Spleen (tissue), 11 donors: ENCODE measurements around the gene PON3. TPM values are rescaled to one million over a fixed set of nuclear protein-coding genes. Genes with fewer than 3 reads are reported as not detected.

Source experiments
- DNase-seq: peaks from one replicate; pipeline ENCODE4 v3.0.0-alpha.2; 2020
- H3K27ac ChIP-seq, 8 donors: fragments of 200-600 bp; sonication (generic) in 7 of 8; 1 replicate in 4 of 8; 2 replicates in 4 of 8; pipeline versions ENCODE4 v1.5.0 to v1.8.0; 2016 to 2021; ENCODE audit warnings: inconsistent platforms in 4 of 8, mild to moderate bottlenecking in 4 of 8, moderate library complexity in 1 of 8
- H3K27me3 ChIP-seq, 7 donors: fragments of 200-600 bp; sonication (generic) in 6 of 7; replicated peaks in 1 of 7; 1 replicate in 4 of 7; 2 replicates in 3 of 7; pipeline versions ENCODE4 v1.5.0 to v1.8.0; 2016 to 2021; ENCODE audit warnings: inconsistent platforms in 3 of 7, mild to moderate bottlenecking in 1 of 7
- H3K36me3 ChIP-seq, 6 donors: fragments of 200-600 bp; sonication (generic) in 5 of 6; 1 replicate in 4 of 6; 2 replicates in 2 of 6; pipeline versions ENCODE4 v1.5.0 to v1.8.0; 2016 to 2021; ENCODE audit warnings: inconsistent platforms in 2 of 6
- H3K4me1 ChIP-seq, 6 donors: fragments of 200-600 bp; sonication (generic) in 5 of 6; 1 replicate in 3 of 6; 2 replicates in 3 of 6; pipeline versions ENCODE4 v1.5.0 to v1.8.0; 2016 to 2021; ENCODE audit warnings: inconsistent platforms in 3 of 6
- H3K4me3 ChIP-seq, 8 donors: fragments of 200-600 bp; sonication (generic) in 7 of 8; 1 replicate in 4 of 8; 2 replicates in 4 of 8; pipeline versions ENCODE4 v1.5.0 to v1.8.0; 2016 to 2021; ENCODE audit warnings: inconsistent platforms in 4 of 8, mild to moderate bottlenecking in 4 of 8, moderate library complexity in 2 of 8
- H3K9me3 ChIP-seq, 8 donors: fragments of 200-600 bp; sonication (generic) in 7 of 8; 1 replicate in 4 of 8; 2 replicates in 4 of 8; pipeline versions ENCODE4 v1.5.0 to v1.8.0; 2016 to 2021; ENCODE audit warnings: inconsistent platforms in 4 of 8
- CTCF ChIP-seq, 11 experiments: fragments of 200-600 bp in 7 of 11; fragments of 450-650 bp in 4 of 11; sonication (generic) in 4 of 11; IDR thresholded peaks in 8 of 11; conservative IDR thresholded peaks in 3 of 11; 1 replicate in 7 of 11; 2 replicates in 4 of 11; pipeline versions ENCODE4 v1.4.0 to v1.8.0; 2016 to 2021; ENCODE audit warnings: antibody characterized with exemption in 11 of 11, inconsistent platforms in 4 of 11, mild to moderate bottlenecking in 1 of 11
- POLR2A ChIP-seq, 3 donors: fragments of 450-650 bp; IDR thresholded peaks; one replicate each; pipeline ENCODE4 v1.5.1; 2017; ENCODE audit warnings: antibody characterized with exemption in 3 of 3, mild to moderate bottlenecking in 1 of 3
- POLR2AphosphoS5 ChIP-seq, 3 donors: sonication (generic); formaldehyde crosslinking; IDR thresholded peaks; one replicate each; pipeline ENCODE4 v1.5.1; 2017; ENCODE audit warnings: antibody characterized with exemption in 3 of 3
- WGBS, 5 donors: extraction: QIAGEN DNeasy Blood & Tissue Kit in 3 of 5; methylation state at CpG; one replicate each; pipeline versions ENCODE4 v1.1.5 to v1.1.7; 2013 to 2018; 5-methylcytosine and 5-hydroxymethylcytosine counted together
- intact Hi-C: fragments of 100-400 bp; cut with DNase I; formaldehyde crosslinking; loops from one replicate; pipeline ENCODE4 v1.15.0; 2023; ENCODE audit warnings: low total_unique reads
- polyA plus RNA-seq, 3 donors: library from polyadenylated mRNA; stranded (reverse); fragments of 200-250 nt; gene quantifications; one replicate each; pipeline ENCODE4 v1.2.1, GENCODE V29; 2013
- total RNA-seq, 7 donors: library from RNA; depleted of rRNA in 3 of 7; stranded (reverse); fragments of >200 nt in 3 of 7; fragmentation: NEBNext Ultra II Directional in 4 of 7; extraction: Animal tissue kit (Norgen Biotek cat#: 25700) in 4 of 7; gene quantifications; one replicate each; pipeline versions ENCODE4 v1.1.0 to v1.2.1, GENCODE V29; 2016 to 2021
- donor health status: healthy with polysubstance abuse.
- donor health status: DM: no; HTN: no; CAD: no; lungs with moderate emphysema.
- donor health status: DM: no; HTN: no; CAD: no.
- donor health status: Bipolar disorder and iron deficiency.
- donor health status: healthy.
- donor health status: DM: no; HTN: no; CAD: no.
- donor health status: DM: yes; HTN: yes; CAD: no.

The PON3 gene
- total and polyA plus RNA-seq, 10 donors: 0.20 to 2.1 (median 0.61) TPM; not detected in 2

- TF ChIP-seq POLR2A (IDR thresholded peaks at IDR 0.05) (no peak), POLR2AphosphoS5 (IDR thresholded peaks at IDR 0.05) (no peak), CTCF (IDR thresholded peaks at IDR 0.05 in 8 of 11, conservative IDR thresholded peaks at IDR 0.05 in 3 of 11) (no peak)
Measured at GRCh38 chr7:95430864-95431263, 34.7 kb upstream of the PON3 start.

GRCh38 chr7:95429241-95429990 is 33.2 kb upstream of the PON3 start:
- Histone ChIP-seq H3K4me1 (peaks cover 0 to 19% (median 10%) of the 10 kb centered on the region in 6 donors), H3K27me3 (no peaks in the 10 kb centered on the region), H3K9me3 (peaks cover 0 to 3% (median 0%) of the 10 kb centered on the region in 8 donors), H3K36me3 (no peaks in the 10 kb centered on the region), H3K4me3 (no peak overlapping the region), H3K27ac (no peak overlapping the region)
- no peak for TF ChIP-seq POLR2A (IDR thresholded peaks at IDR 0.05)
- TF ChIP-seq CTCF (IDR thresholded peaks at IDR 0.05 in 8 of 11, conservative IDR thresholded peaks at IDR 0.05 in 3 of 11): no peak
- TF ChIP-seq POLR2AphosphoS5 (IDR thresholded peaks at IDR 0.05): no peak
- intact Hi-C loops: no loop called here
- no peak for DNase-seq
- 74 to 84% (median 79%) methylated on average over 5 of the region's 5 CpGs for whole genome bisulfite sequencing, 5 donors

More at GRCh38 chr7:95430864-95431263, 34.7 kb upstream of the PON3 start:
- intact Hi-C loops: no loop called here
- H3K9me3 ChIP-seq: peaks cover 0 to 3% (median 0%) of the 10 kb centered on the region in 8 donors
- H3K27ac ChIP-seq: no peak overlapping the region
- H3K4me1 ChIP-seq: peaks cover 0 to 29% (median 18%) of the 10 kb centered on the region in 6 donors
- no peaks in the 10 kb centered on the region for H3K27me3 ChIP-seq
- DNase-seq: no peak
- no peak overlapping the region for H3K4me3 ChIP-seq
- 70 to 98% (median 83%) methylated on average over 2 of the region's 2 CpGs for WGBS, 5 donors
- no peaks in the 10 kb centered on the region for H3K36me3 ChIP-seq

GRCh38 chr7:95427914-95428516 is 31.8 kb upstream of the PON3 start:
- no peak for DNase-seq
- intact Hi-C loops: no loop called here
- Histone ChIP-seq H3K36me3 (peaks cover 0 to 10% (median 0%) of the 10 kb centered on the region in 6 donors), H3K27me3 (no peaks in the 10 kb centered on the region), H3K4me3 (no peak overlapping the region), H3K4me1 (peaks cover 0 to 5% (median 0%) of the 10 kb centered on the region in 6 donors), H3K9me3 (peaks cover 0 to 3% (median 0%) of the 10 kb centered on the region in 8 donors), H3K27ac (no peak overlapping the region)
- WGBS, 5 donors: 85 to 93% (median 87%) methylated on average over 3 of the region's 3 CpGs
- TF ChIP-seq POLR2AphosphoS5 (IDR thresholded peaks at IDR 0.05) (no peak), CTCF (IDR thresholded peaks at IDR 0.05 in 8 of 11, conservative IDR thresholded peaks at IDR 0.05 in 3 of 11) (no peak), POLR2A (IDR thresholded peaks at IDR 0.05) (no peak)

GRCh38 chr7:95427166-95427565 is 31.0 kb upstream of the PON3 start:
- no peaks in the 10 kb centered on the region for H3K27me3 ChIP-seq
- 94 to 98% (median 95%) methylated on average over 7 of the region's 7 CpGs for WGBS, 5 donors
- no peak overlapping the region for H3K4me3 ChIP-seq
- no peak overlapping the region for H3K27ac ChIP-seq
- peaks cover 0 to 2% (median 0%) of the 10 kb centered on the region in 6 donors for H3K4me1 ChIP-seq
- TF ChIP-seq POLR2A (IDR thresholded peaks at IDR 0.05) (no peak), POLR2AphosphoS5 (IDR thresholded peaks at IDR 0.05) (no peak), CTCF (IDR thresholded peaks at IDR 0.05 in 8 of 11, conservative IDR thresholded peaks at IDR 0.05 in 3 of 11) (no peak)
- no peak for DNase-seq
- intact Hi-C loops: no loop called here
- H3K9me3 ChIP-seq: peaks cover 0 to 3% (median 0%) of the 10 kb centered on the region in 8 donors
- H3K36me3 ChIP-seq: peaks cover 0 to 10% (median 0%) of the 10 kb centered on the region in 6 donors
